Measurements from ENCODE around the gene NUMBL.

The NUMBL gene

GRCh38 chr19:40718774-40719391 is 28.4 kb upstream of the NUMBL start:
- peak overlapping the region; percentile 83 for H3K4me3 ChIP-seq (ENCODE audit: low read depth, low read length)
- TF ChIP-seq, protein P1, sequence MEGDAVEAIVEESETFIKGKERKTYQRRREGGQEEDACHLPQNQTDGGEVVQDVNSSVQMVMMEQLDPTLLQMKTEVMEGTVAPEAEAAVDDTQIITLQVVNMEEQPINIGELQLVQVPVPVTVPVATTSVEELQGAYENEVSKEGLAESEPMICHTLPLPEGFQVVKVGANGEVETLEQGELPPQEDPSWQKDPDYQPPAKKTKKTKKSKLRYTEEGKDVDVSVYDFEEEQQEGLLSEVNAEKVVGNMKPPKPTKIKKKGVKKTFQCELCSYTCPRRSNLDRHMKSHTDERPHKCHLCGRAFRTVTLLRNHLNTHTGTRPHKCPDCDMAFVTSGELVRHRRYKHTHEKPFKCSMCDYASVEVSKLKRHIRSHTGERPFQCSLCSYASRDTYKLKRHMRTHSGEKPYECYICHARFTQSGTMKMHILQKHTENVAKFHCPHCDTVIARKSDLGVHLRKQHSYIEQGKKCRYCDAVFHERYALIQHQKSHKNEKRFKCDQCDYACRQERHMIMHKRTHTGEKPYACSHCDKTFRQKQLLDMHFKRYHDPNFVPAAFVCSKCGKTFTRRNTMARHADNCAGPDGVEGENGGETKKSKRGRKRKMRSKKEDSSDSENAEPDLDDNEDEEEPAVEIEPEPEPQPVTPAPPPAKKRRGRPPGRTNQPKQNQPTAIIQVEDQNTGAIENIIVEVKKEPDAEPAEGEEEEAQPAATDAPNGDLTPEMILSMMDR (IDR thresholded peaks at IDR 0.05; ENCODE audit: low read depth, low read length, missing control alignments) = no peak

GRCh38 chr19:40717880-40718773 is 27.7 kb upstream of the NUMBL start:
- H3K4me3 ChIP-seq (ENCODE audit: low read depth, low read length) = peak overlapping the region; percentile 83
- no peak for DNase-seq (ENCODE audit: low read depth)
- TF ChIP-seq, protein P1 (IDR thresholded peaks at IDR 0.05; ENCODE audit: low read depth, low read length, missing control alignments) = no peak

More at GRCh38 chr19:40718774-40719391, 28.4 kb upstream of the NUMBL start:
- no peak for DNase-seq (ENCODE audit: low read depth)

- no peak for DNase-seq (ENCODE audit: low read depth)
- TF ChIP-seq, protein P1 (IDR thresholded peaks at IDR 0.05; ENCODE audit: low read depth, low read length, missing control alignments) = no peak
- H3K4me3 ChIP-seq (ENCODE audit: low read depth, low read length) = peak overlapping the region; percentile 83
These were observed 27.0 kb upstream of the NUMBL start for GRCh38 chr19:40717325-40717879.

DNA sequence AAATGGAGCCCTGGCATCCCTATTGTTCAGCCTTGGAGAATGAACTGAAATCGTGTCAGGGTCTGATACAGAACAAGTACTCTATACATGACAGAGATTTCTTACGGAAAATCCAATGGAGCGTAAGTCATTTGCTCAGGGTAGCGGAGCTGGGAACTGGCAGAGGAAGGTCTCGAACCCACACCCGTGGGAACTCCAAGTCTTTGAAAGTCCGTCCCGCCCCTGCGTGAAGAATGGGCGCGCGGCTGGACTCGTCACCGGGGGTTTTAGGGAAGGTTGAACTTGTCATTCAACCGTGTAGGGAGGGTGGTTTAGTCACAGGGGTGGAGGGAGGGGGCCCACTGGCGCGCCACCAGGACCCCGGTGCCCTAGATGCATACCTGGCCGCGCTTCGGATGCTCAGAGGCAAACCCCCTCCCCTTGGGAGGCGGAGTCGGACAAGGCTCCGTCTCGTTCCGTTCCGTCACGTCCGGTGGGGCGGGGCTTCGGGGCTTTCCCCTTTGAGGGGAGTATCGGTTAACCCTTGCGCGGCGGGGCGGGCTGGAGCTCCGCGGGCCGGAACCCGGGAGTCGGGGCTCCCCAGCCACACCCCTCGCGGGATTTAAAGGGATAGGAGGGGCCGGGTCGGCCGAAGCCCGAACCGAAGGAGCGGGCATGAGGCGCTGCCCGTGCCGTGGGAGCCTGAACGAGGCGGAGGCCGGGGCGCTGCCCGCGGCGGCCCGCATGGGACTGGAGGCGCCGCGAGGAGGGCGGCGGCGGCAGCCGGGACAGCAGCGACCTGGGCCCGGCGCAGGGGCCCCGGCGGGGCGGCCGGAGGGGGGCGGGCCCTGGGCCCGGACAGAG is 26.3 kb upstream of the NUMBL start, which contains the start of the genes COQ8B and ITPKC:
Gene COQ8B, minus strand, starts transcription at position 405 of the 843 bp plus-strand sequence. CDS start 2,254 bp downstream, outside the sequence.
Gene ITPKC, plus strand, starts transcription at position 631 of the 843 bp plus-strand sequence. Its CDS starts 24 bp downstream, at position 655.
- peak; percentile 83 for DNase-seq (ENCODE audit: low read depth)
- TF ChIP-seq, protein P1 (IDR thresholded peaks at IDR 0.05; ENCODE audit: low read depth, low read length, missing control alignments) = peak; percentile 13
- H3K4me3 ChIP-seq (ENCODE audit: low read depth, low read length) = peak within 1 kb of the TSS; percentile 83

DNA sequence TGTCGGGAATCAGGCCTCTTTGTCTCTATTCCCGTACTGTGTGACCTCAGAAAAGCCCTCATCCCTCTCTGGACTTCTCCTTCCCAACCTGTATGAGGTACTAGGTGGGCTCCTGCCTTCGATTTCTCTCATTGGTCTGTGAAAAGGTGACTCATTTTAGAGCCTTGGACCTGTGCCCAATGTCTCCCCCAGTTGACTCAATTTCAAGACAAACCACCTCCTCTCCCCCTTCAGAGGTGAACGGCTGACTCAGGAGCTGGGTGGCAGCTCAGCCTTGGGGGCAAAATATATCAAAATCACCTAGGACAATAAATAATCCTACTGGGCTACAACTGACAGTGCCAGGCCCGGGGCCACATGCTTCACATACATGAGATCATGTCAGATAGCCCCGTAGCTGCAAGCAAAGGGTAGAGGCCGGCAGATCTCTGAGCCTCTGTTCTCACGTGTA is 25.6 kb upstream of the NUMBL start:
- TF ChIP-seq, protein P1 (IDR thresholded peaks at IDR 0.05; ENCODE audit: low read depth, low read length, missing control alignments) = no peak
- H3K4me3 ChIP-seq (ENCODE audit: low read depth, low read length) = peak overlapping the region; percentile 83
- DNase-seq (ENCODE audit: low read depth) = peak; percentile 43

All from GM12864 (cell line).